GM13976 (cell line): ENCODE measurements around the gene TM6SF1.
"Not testable (repeated sequence)": the region's sequence is repeated elsewhere in the genome, so short reads cannot be mapped to it uniquely, and the experiment has no call there.

ENCODE experiments used
- DNase-seq: peaks from one replicate; pipeline ENCODE4 v3.0.0; 2012; ENCODE audit warnings: low spot score
- CTCF ChIP-seq: IDR thresholded peaks from 2 replicates; pipeline ENCODE4 v1.5.1; 2012; ENCODE audit warnings: borderline replicate concordance, mild to moderate bottlenecking; ENCODE audit not compliant: insufficient read depth; ENCODE audit errors: extremely low read depth, missing control alignments, control extremely low read depth
- in situ Hi-C: fragments of 300-500 bp; cut with MboI; formaldehyde crosslinking; loops from one replicate; pipeline ENCODE4 v1.12.0; 2022; ENCODE audit warnings: low sequenced_read_pairs, mixed read lengths, inconsistent platforms; ENCODE audit not compliant: unreplicated experiment

Gene TM6SF1

GRCh38 chr15:83160741-83161140 is 53.3 kb downstream of the TM6SF1 start:
- no peak for DNase-seq
- TF ChIP-seq CTCF = no peak

GRCh38 chr15:83163032-83163431 is 55.6 kb downstream of the TM6SF1 start:
- DNase-seq = no peak
- in situ Hi-C loops = no loop called here
- TF ChIP-seq CTCF = no peak

More at GRCh38 chr15:83160741-83161140, 53.3 kb downstream of the TM6SF1 start:
- in situ Hi-C loops = no loop called here

- TF ChIP-seq CTCF = no peak
- DNase-seq = no peak
- in situ Hi-C loops = no loop called here
Observed at GRCh38 chr15:83164111-83164770, 56.8 kb downstream of the TM6SF1 start.

- in situ Hi-C loops = no loop called here
- no peak for TF ChIP-seq CTCF
- DNase-seq = no peak
Observed at GRCh38 chr15:83164771-83165404, 57.4 kb downstream of the TM6SF1 start.

- DNase-seq = no peak
- TF ChIP-seq CTCF = no peak
- in situ Hi-C loops = no loop called here
Observed at GRCh38 chr15:83166218-83166617, 58.8 kb downstream of the TM6SF1 start.

- in situ Hi-C loops = no loop called here
- DNase-seq = no peak
- TF ChIP-seq CTCF = no peak
Observed at GRCh38 chr15:83166830-83167229, 59.4 kb downstream of the TM6SF1 start.

GRCh38 chr15:83169576-83169975 is 62.1 kb downstream of the TM6SF1 start:
- in situ Hi-C loops, DNase-seq: not testable (repeated sequence)
